ENCODE data around the gene SP140. TPM values are rescaled to one million over a fixed set of nuclear protein-coding genes. Genes with fewer than 3 reads are reported as not detected.

SP140 gene
- total and polyA plus RNA-seq, 9 of the 15 experiments (the other 6 are each of a cell fraction or from before 2014, with no cell fraction given) = 0.04 to 1.1 (median 0.57) TPM; not detected in 1

DNA sequence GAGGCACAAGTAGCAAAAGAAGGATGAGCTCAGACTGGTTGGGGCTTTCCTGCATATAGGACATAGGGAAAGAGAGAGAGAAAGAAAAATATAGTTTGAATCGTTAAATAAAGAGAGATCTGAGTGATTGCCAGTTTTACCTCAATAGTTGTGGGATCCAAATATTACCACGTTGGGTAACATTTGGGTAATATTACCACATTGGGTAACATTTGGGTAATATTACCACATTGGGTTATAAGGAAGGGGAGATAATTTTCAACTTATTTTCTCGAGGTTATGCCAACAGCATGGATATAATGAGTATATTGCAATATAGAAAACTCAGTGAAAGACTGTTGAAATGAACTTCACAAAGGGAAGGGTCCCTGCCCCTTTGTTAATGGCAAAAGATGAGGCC is 20.7 kb downstream of the SP140 start:
- BruUV-seq (replicated peaks) = no TSS peak

More for the DNA sequence above, 20.7 kb downstream of the SP140 start:
- Histone ChIP-seq H3K9me1 (ENCODE audit: control insufficient read depth, insufficient read depth, low read length) (no peaks in the 10 kb centered on the region), H3K79me2 (ENCODE audit: control insufficient read depth, insufficient read depth, low read length) (no peaks in the 10 kb centered on the region), H4K20me1 (replicated peaks; ENCODE audit: control insufficient read depth, insufficient read depth, low read length) (no peaks in the 10 kb centered on the region), H3K4me1 (replicated peaks in 1 of 2; ENCODE audit: control insufficient read depth in 2 of 2, insufficient read depth in 2 of 2, low read length in 2 of 2) (no peaks in the 10 kb centered on the region; a peak in 1 of 5 replicates), H3K9ac (ENCODE audit: insufficient read depth in 1 of 2, low read depth in 2 of 2, low read length in 2 of 2) (no peak overlapping the region), H3K27me3 (ENCODE audit: control insufficient read depth in 2 of 2, insufficient read depth in 2 of 2, low read length in 2 of 2) (no peaks in the 10 kb centered on the region; a peak in 1 of 5 replicates), H3K4me2 (ENCODE audit: insufficient read depth, low read length) (no peak overlapping the region), H2AFZ (ENCODE audit: low read depth, low read length) (no peak overlapping the region), H3K9me3 (replicated peaks; ENCODE audit: control insufficient read depth, insufficient read depth, low read depth, low read length) (no peaks in the 10 kb centered on the region), H3K4me3 (no peak overlapping the region), H3K36me3 (ENCODE audit: control insufficient read depth, insufficient read depth, low read length) (no peaks in the 10 kb centered on the region), H3K27ac (ENCODE audit: extremely low read depth, low read depth, low read length) (no peak overlapping the region)
- FAIRE-seq = no peak
- CTCF ChIA-PET (ENCODE audit: low intra/inter-chr PET ratio) = no interaction called here
- DNase-seq (ENCODE audit: extremely low read depth in 1 of 4, low spot score in 3 of 4) = no peak
- in situ Hi-C loops (cut with MboI) = no loop called here
- intact Hi-C loops (cut with micrococcal nuclease) = no loop called here
- TF ChIP-seq ZNF224 (CRISPR knock-in tag; IDR thresholded peaks at IDR 0.05) (no peak), RB1 (IDR thresholded peaks at IDR 0.05; ENCODE audit: low read depth) (no peak), FOXP4 (CRISPR knock-in tag; IDR thresholded peaks at IDR 0.05; ENCODE audit: borderline replicate concordance) (no peak), KDM5B (IDR thresholded peaks at IDR 0.05; ENCODE audit: insufficient replicate concordance, low read depth, low read length) (no peak), FOXK2 (conservative IDR thresholded peaks at IDR 0.05 in 1 of 2, IDR thresholded peaks at IDR 0.05 in 1 of 2; ENCODE audit: low read depth in 2 of 2) (no peak), NR2C1 (IDR thresholded peaks at IDR 0.05) (no peak), NR2C1 (tag; IDR thresholded peaks at IDR 0.05) (no peak), PCBP2 (IDR thresholded peaks at IDR 0.05; ENCODE audit: low read depth, low read length, poor library complexity, severe bottlenecking) (no peak)
- WGBS (ENCODE audit: insufficient coverage, low coverage, missing lambda C conversion rate) = 3% methylated on average over 3 of the region's 3 CpGs
- no peak for ATAC-seq
- POLR2A ChIA-PET = no interaction called here
